GM12878 (cell line): ENCODE results near the gene C3.

Source experiments
- CBX3 ChIP-seq: fragments of 200-600 bp; sonication (generic); IDR thresholded peaks from 2 replicates; pipeline ENCODE4 v1.6.1; 2016; ENCODE audit warnings: low read depth, borderline replicate concordance
- TCF12 ChIP-seq: IDR thresholded peaks from 2 replicates; pipeline ENCODE4 v1.6.1; 2011; ENCODE audit warnings: low read depth, mild to moderate bottlenecking, low read length

- no peak for TF ChIP-seq CBX3
- TF ChIP-seq TCF12 = no peak
These were observed 14.9 kb upstream of the C3 start for GRCh38 chr19:6735181-6735911.
